Measurements from ENCODE around the gene DIS3L. TPM values are rescaled to one million over a fixed set of nuclear protein-coding genes. Genes with fewer than 3 reads are reported as not detected.
A peak's percentile ranks its signal among the peaks of the same experiment; 100 is the strongest.
"Not testable (repeated sequence)": the region's sequence is repeated elsewhere in the genome, so short reads cannot be mapped to it uniquely, and the experiment has no call there.

DIS3L gene
- total RNA-seq, result 42.0 TPM

- peak; percentile 74 for DNase-seq
These were observed at the start of gene DIS3L for GRCh38 chr15:66293419-66294156. Gene DIS3L (plus strand): TSS chr15:66293568. CDS start chr15:66293597, 29 bp downstream.

- DNase-seq, result not testable (repeated sequence)
These were observed 47.5 kb upstream of the DIS3L start for GRCh38 chr15:66245832-66246231.

DNA sequence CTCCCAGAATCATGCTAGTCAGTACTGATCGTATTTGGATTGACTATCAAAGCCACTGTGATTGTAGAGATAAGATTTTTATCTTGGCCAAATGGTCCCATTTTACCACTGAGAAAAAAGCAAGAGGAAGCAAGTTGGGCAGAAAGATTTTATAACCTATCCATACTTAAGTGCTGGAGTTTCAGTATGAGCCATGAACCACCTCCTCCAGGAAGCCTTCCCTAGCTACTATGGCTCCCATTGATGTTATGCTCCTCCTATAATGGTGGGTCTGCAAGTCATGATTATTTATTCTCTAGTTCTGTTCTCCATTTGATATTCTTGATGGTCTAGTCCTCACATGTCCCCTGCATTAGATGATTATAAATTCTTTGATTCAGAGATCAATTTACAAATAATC, 46.4 kb upstream of the DIS3L start:
- DNase-seq, result no peak

DNA sequence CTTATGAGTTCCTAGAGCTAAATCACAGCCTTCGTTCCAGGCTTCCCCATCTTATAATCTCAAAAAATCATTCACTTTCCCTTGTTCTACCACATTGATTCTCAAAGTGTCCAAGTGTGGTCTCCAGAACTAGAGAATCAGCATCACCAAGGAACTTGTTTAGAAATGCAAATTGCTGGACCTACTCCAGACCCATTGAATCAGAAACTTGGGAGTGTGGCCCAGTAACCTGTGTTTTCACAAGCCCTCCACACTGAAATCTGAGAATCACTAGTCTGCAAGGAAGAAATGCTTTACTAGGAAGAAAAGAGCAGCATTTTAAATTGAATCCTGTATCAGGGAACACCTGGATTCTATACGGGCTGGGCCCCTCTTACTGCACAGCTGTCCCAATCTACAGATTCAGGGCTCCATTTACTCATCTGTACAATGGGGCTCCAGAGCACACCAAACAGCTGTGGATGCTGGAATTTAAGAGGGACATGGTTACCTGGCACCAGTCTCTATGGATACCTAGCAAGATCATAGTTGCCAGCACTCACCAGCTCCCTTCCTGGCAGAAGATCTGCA, 43.7 kb upstream of the DIS3L start:
- DNase-seq, result no peak

- no peak for DNase-seq
These were observed 42.1 kb upstream of the DIS3L start for GRCh38 chr15:66251065-66251789.

GRCh38 chr15:66251790-66252684, 41.3 kb upstream of the DIS3L start:
- peak; percentile 67 for DNase-seq

DNA sequence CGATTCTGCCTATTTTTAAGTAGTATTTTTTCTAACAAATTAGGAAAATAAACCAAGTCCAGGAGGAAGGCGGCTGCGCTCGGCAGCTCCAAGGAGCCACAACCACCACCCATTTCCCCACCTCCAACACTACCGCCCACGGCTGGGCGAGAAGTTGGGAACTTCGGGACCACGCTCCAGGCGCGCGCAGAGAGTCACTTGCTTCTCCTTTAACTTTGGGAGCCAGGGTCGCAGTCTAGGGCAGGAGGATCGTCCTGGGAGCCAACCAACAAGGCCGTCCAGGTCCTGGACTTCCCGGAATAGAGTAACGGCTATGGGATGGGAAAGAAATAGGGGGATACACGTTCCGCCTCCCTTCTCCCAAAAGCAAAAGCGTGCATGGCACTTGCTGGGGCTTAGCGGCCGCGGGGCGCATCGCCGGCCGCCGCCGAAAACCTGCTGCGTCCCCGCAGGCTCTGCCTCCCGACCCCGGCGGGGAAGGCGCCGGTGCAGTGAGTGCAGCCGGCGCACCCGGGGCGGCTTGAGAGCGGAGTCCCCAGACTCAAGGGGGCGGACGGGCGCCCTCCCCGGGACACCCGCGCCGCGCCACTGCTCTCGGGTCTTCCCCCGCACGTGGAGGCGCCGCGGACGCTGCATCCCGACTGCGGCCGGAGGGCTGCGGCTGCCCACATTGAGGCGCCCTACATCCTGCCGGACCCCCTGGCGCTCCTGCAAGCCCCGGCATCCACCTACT, 40.5 kb upstream of the DIS3L start:
- peak; percentile 27 for DNase-seq

DNA sequence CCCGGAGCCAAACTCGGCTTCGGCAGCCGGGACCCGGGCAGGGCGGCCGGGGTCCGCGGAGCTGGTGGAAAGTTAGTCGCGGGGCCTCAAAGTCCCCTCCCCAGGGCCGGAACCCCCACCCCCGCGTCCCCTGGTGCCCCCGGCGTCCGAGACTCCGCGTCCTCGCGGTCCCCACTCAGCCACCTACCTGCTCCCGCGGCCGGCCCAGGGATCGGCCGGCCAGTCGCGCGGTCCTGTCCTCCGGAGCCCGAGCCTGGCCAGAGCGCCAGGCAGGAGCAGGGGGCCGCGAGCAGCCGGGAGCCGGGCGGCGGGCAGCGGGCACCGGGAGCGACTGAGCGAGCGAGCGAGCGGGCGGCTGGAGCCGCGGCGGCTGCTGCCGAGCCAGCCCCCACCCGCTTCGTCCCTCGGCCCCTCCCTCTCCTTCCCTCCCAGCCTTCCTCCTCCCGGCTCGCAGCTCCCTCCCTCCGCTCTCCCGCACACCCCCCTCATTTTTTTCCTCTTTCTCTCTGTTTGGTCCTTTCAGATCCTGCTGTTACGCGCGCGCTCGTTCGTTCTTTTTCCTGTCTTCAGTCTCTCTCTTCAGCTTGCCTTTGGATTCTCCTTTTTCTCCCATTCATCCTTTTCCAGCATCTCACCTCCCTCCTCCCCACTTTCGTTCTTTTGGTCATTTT, 39.8 kb upstream of the DIS3L start, which contains the start of gene MEGF11:
MEGF11 (minus strand) TSS at position 333 of the 671 bp plus-strand sequence. CDS start 125,347 bp downstream, outside the sequence.
- DNase-seq, result peak; percentile 65

DNA sequence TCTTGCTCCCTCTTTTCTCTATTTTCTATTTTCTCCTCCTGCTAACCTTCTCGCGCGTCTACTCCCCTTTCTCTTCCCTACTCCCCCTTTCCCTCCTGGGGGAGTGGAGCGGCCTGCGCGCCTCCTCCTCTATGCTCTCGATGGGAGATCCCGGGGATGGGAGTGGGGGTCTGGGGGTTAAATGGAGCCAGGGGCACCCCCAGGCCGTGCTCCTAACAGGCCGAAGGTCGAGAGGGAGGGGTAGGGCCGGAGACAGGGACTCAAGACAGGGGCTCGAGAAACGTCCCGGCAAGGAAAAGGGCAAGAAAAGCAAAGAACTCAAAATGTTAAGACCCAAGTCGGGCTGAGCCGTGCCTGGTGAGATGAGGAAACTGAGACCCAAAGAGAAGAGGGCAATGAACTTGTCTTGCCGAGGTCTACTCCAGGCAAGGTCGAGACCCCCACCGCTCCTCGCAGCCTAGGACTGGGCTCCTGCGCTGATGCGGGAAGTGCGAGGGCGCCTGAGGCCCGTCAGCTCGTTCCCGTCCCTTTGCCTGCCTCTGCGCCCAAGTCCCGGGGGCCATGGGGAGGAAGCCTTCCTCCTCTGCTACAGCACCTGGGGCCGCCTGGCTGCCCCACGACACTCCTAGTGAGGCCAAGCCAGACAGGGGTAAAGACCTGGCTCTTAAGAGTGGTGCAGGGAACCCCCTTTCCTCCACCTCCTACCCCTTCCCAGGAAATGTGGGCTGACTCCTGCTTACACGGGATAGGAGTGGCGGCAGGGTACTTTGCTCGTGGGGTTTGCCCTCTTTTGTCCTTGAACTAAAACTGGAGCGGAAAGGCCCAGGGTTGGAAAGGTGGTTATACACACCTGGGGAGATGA, 39.0 kb upstream of the DIS3L start:
- no peak for DNase-seq

DNA sequence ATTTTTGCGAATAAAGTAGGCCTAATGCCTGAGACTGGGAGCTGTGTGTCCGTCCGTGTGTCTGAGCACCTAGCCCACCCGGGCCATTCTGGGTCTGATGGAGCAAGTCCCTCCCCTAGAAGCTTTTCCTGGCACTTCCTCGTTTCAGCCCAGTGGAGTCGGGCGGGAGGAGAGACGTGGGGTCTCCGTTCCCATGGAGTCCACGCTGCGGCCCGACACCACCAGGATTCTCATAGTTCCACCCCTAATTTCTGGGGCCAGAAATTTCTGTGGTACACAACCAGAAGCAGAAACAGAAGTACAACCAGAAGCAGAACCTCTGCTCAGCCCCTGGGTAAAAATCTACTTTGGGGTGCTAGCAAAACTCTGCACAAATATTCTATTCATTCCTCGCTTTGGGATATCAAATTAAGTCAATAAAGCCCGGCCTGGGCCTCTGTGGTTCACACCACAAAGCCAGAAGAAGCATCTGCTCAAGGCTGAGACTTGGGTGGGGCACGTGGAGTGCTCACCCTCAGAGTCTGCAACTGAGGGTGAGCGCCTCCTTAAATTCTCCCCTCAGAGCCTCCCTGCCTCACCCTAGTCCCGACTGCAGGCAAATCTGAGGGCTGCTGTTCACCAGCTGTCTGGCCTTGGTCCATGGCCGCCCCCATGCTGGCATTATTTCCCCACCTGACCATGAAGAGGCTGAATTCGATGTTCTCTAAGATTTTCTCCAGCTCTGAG, 38.3 kb upstream of the DIS3L start:
- DNase-seq, result no peak

DNA sequence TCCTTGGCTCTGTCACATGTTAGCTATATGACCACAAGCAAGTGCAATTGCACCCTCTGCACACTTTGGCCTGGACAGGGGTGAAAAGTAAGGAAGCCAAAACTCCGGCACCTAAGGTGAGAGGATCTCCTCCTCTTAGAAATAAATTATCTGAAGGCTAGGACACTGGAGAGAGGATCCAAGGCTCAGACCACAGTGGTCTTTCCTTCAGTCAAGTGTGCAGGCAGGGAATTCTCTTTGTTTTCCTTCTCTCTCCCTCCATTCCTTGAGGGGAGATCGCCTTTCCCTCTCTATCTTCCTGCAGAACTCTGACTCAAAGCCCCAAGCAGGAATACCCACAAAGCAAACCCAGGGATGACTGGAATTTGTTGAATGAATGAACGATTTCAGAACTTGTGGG, 36.7 kb upstream of the DIS3L start:
- no peak for DNase-seq

DNA sequence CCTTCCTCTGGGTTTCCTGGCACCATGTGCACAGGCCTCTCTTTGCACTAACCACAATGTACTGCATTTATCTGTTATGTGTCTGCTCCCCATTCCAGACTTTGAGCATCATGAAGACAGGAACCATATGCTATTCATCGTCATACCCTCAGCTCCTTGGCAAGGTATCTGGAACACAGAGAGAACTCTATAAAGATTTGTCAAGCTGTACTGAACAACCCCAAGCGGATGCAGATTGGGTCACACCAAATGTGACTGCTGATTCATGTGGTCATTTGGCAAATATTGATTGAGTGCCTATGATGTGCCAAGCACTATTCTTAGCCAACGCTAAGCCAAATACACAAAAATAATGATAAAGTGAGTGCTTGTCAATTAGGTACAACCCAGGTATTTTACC, 32.3 kb upstream of the DIS3L start:
- DNase-seq, result no peak

- not testable (repeated sequence) for DNase-seq
These were observed 30.5 kb upstream of the DIS3L start for GRCh38 chr15:66262837-66263236.

DNA sequence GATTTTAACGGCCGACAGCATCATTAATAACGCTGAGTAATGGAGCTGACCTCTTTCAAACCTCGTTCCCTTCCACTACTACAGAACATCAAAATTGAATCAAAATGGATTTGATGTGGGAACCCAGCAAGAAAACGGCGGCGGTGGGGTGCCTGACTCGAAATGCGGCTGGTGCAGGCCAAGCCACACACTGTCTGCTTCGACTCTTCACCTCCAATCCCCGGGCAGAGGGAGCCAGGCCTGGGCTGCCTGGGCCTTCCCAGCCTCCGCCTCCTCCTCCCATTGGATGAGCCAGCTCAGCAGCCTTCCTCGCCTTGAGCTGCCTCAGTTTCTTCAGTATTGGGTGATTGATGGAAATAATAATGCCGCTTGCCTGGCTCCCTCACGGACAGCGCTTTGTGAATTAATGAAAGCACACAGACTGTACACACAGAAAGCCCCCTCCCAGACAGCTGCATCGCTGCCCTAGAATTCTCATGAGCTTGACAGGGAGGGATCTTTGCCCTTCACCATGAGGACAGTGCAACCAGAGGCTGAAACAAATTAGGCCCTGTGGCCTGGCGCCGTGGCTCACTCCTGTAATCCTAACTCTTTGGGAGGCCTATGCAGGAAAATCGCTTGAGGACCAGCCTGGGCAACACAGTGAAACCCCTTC, 28.4 kb upstream of the DIS3L start:
- no peak for DNase-seq

DNA sequence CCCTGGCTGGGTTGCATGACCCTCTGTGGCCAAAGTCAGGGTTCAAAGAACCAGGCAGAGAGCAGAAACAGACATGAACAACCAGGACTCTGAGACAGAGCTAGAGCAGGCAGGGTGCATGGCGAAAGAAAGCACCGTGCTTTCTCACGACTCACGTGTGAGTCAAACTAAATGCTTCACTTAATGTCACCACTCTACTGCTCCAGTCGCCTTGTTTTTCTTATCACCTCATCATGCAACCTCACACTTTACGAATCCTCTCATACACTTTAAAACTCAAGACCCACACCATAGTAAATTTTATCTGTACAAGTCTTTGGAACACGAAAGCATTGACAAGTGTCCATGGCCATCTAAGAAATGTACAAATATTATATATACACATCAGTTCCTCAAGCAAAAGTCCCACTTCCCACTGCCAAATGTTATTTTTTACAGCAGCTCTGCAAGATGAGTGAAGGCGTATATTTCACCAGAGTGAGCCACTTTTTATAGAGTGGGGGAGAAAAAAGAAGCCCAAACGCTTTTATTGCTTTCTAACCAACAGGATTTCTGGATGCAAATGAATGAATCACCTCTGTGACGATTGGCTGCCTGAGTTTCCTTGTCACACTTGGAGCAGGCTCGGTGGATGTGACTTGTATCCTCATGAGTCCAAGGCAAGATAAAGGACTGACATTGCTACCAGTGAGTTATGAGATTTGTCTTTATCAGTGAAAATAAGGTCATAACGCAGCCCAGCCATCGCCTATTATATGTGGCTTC, 23.9 kb upstream of the DIS3L start:
- DNase-seq, result no peak

DNA sequence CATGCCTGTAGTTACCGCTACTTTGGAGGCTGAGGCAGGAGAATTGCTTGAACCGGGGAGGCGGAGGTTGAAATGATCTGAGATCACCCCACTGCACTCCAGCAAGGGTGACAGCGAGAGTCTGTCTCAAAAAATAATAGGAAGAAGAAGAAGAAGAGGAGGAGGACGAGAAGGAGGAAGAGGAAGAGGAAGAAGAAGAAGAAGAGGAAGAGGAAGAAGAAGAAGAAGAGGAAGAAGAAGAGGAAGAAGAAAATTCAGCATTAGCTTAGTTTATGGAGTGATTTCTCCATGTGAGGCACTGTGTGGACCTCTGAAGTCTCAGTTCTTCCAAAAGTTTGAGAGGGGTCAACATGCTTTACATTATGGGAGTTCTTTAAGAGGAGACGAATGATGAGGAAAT, 22.4 kb upstream of the DIS3L start:
- no peak for DNase-seq

DNA sequence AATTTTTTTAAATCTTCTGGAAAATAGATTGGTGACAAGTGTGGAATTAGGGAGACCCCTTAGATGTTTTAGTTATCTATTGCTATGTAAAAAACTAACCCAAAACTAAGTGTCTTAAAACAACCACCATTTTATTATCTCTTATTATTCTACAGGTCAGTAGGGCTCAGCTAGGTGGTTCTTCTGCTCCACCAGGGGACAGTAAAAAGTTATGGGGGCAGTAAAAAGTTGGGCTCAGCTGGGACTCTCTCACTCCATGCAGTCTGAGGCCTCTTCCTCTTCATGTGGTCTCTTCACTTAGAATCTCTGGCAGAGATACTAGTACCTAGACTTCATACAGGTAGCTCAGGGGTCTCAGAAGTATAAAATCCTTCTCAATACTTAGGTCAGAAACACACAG, 18.0 kb upstream of the DIS3L start:
- no peak for DNase-seq

DNA sequence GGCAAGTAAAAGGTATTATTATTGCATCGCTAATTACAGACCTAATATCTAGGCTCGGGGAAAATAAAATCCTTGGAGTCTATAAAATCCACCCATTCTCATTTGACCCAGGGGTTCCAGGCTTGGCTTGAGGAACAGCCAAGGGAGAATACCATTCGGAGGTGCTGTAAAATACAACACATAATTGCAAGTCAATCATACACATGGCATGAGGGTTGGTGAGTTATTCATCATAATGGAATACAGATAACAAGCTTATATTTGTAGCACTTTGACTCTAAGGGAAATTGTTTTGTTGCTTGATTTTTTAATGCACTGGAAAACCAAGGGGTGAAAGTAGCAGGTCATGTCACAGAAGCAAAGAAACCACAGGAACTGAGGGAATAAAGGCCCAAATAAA, 16.8 kb upstream of the DIS3L start:
- DNase-seq, result no peak

All from tongue (tissue), 2 donors.